Liver (tissue), 9 donors: ENCODE data around the gene CSF3R. TPM values are rescaled to one million over a fixed set of nuclear protein-coding genes. Genes with fewer than 3 reads are reported as not detected.
A peak's percentile ranks its signal among the peaks of the same experiment; 100 is the strongest.

Experiments
- DNase-seq: peaks from one replicate; pipeline ENCODE4 v3.0.0-alpha.2; 2017; ENCODE audit warnings: low spot score
- H3K27ac ChIP-seq, 2 donors: one replicate each; pipeline ENCODE4 v1.7.0; 2013; ENCODE audit warnings: inconsistent platforms in 2 of 2, low read length in 2 of 2, control low read depth in 1 of 2, low read depth in 1 of 2, mild to moderate bottlenecking in 1 of 2
- H3K27me3 ChIP-seq, 4 donors: one replicate each; pipeline versions ENCODE4 v1.6.1 to v1.7.0; 2013; ENCODE audit warnings: low read length in 3 of 4, inconsistent platforms in 1 of 4, mild to moderate bottlenecking in 1 of 4, moderate library complexity in 1 of 4; ENCODE audit not compliant: control insufficient read depth in 4 of 4, insufficient read depth in 4 of 4
- H3K36me3 ChIP-seq, 4 donors: one replicate each; pipeline versions ENCODE4 v1.6.1 to v1.7.0; 2013; ENCODE audit warnings: low read length in 3 of 4, mild to moderate bottlenecking in 3 of 4, low read depth in 1 of 4, moderate library complexity in 1 of 4; ENCODE audit not compliant: control insufficient read depth in 4 of 4, insufficient read depth in 3 of 4
- H3K4me1 ChIP-seq, 4 donors: one replicate each; pipeline versions ENCODE4 v1.6.1 to v1.7.0; 2013; ENCODE audit warnings: low read length in 3 of 4, mild to moderate bottlenecking in 3 of 4, moderate library complexity in 1 of 4; ENCODE audit not compliant: control insufficient read depth in 4 of 4, insufficient read depth in 4 of 4
- H3K4me3 ChIP-seq, 3 donors: one replicate each; pipeline versions ENCODE4 v1.6.1 to v1.7.0; 2013; ENCODE audit warnings: low read length in 3 of 3, control low read depth in 1 of 3, low read depth in 1 of 3, mild to moderate bottlenecking in 1 of 3
- H3K9ac ChIP-seq, 2 donors: one replicate each; pipeline ENCODE4 v1.7.0; 2013; ENCODE audit warnings: low read length in 2 of 2, mild to moderate bottlenecking in 2 of 2, moderate library complexity in 2 of 2, control low read depth in 1 of 2, low read depth in 1 of 2
- H3K9me3 ChIP-seq, 4 donors: one replicate each; pipeline versions ENCODE4 v1.6.1 to v1.7.0; 2013; ENCODE audit warnings: low read length in 3 of 4; ENCODE audit not compliant: control insufficient read depth in 4 of 4
- EGR1 ChIP-seq, 2 donors: IDR thresholded peaks; 2 replicates each; pipeline ENCODE4 v1.6.1; 2016 to 2018; ENCODE audit warnings: antibody characterized with exemption in 2 of 2, low read depth in 2 of 2
- FOXA1 ChIP-seq: IDR thresholded peaks from 2 replicates; pipeline ENCODE4 v1.6.1; 2016; ENCODE audit warnings: antibody characterized with exemption
- FOXA2 ChIP-seq: IDR thresholded peaks from 2 replicates; pipeline ENCODE4 v1.6.1; 2016; ENCODE audit warnings: antibody characterized with exemption
- GABPA ChIP-seq, 2 donors: IDR thresholded peaks in 1 of 2; conservative IDR thresholded peaks in 1 of 2; 2 replicates each; pipeline ENCODE4 v1.6.1; 2016; ENCODE audit warnings: antibody characterized with exemption in 2 of 2, mild to moderate bottlenecking in 1 of 2, moderate library complexity in 1 of 2
- HNF4A ChIP-seq, 2 donors: conservative IDR thresholded peaks; 2 replicates each; pipeline ENCODE4 v1.6.1; 2016; ENCODE audit warnings: antibody characterized with exemption in 2 of 2, mild to moderate bottlenecking in 2 of 2
- HNF4G ChIP-seq: IDR thresholded peaks from 2 replicates; pipeline ENCODE4 v1.6.1; 2016; ENCODE audit warnings: antibody characterized with exemption
- JUND ChIP-seq, 2 donors: IDR thresholded peaks; 2 replicates each; pipeline ENCODE4 v1.6.1; 2016; ENCODE audit warnings: antibody characterized with exemption in 2 of 2
- NR2F2 ChIP-seq: IDR thresholded peaks from 2 replicates; pipeline ENCODE4 v1.6.1; 2016; ENCODE audit warnings: antibody characterized with exemption
- RAD21 ChIP-seq, 2 donors: IDR thresholded peaks; 2 replicates each; pipeline ENCODE4 v1.6.1; 2016; ENCODE audit warnings: antibody characterized with exemption in 2 of 2, mild to moderate bottlenecking in 2 of 2
- RXRA ChIP-seq, 2 donors: IDR thresholded peaks; 2 replicates each; pipeline ENCODE4 v1.6.1; 2017 to 2018; ENCODE audit warnings: antibody characterized with exemption in 2 of 2, mild to moderate bottlenecking in 1 of 2
- SP1 ChIP-seq: IDR thresholded peaks from 2 replicates; pipeline ENCODE4 v1.6.1; 2018; ENCODE audit warnings: antibody characterized with exemption, mild to moderate bottlenecking
- TAF1 ChIP-seq: conservative IDR thresholded peaks from 2 replicates; pipeline ENCODE4 v1.6.1; 2016; ENCODE audit warnings: antibody characterized with exemption, mild to moderate bottlenecking
- YY1 ChIP-seq: IDR thresholded peaks from 2 replicates; pipeline ENCODE4 v1.6.1; 2016; ENCODE audit warnings: antibody characterized with exemption, mild to moderate bottlenecking
- WGBS: extraction: QIAGEN DNeasy Blood & Tissue Kit; methylation state at CpG from one replicate; pipeline ENCODE4 v1.1.7; 2013; 5-methylcytosine and 5-hydroxymethylcytosine counted together
- polyA plus RNA-seq, 2 donors: library from polyadenylated mRNA; stranded (reverse) in 1 of 2; unstranded in 1 of 2; fragments of 200-250 nt in 1 of 2; fragments of >200 nt in 1 of 2; fragmentation: Nextera tagmentation in 1 of 2; extraction: Ambion mirVana in 1 of 2; gene quantifications; one replicate each; pipeline versions ENCODE4 v1.2.1 to v1.2.3, GENCODE V29; 2013 to 2015
- total RNA-seq, 2 donors: library from RNA; depleted of rRNA; stranded (reverse); fragments of >200 nt; gene quantifications; one replicate each; pipeline ENCODE4 v1.2.3, GENCODE V29; 2014
- TF ChIP-seq, protein P1 (sequence below): IDR thresholded peaks from 2 replicates; pipeline ENCODE4 v1.6.1; 2016; ENCODE audit warnings: antibody characterized with exemption
- TF ChIP-seq, protein P2 (sequence below): IDR thresholded peaks from 2 replicates; pipeline ENCODE4 v1.6.1; 2016; ENCODE audit warnings: antibody characterized with exemption
- TF ChIP-seq, protein P3 (sequence below): fragments of 150-350 bp; IDR thresholded peaks from 2 replicates; pipeline ENCODE4 v1.5.1; 2017; ENCODE audit warnings: improper control_type of control experiment, low read depth, low read length; ENCODE audit not compliant: missing input control
- TF ChIP-seq, protein P4 (sequence below): IDR thresholded peaks from 2 replicates; pipeline ENCODE4 v1.6.1; 2016; ENCODE audit warnings: antibody characterized with exemption, mild to moderate bottlenecking
- TF ChIP-seq, protein P5 (sequence below): IDR thresholded peaks from 2 replicates; pipeline ENCODE4 v1.6.1; 2016; ENCODE audit warnings: antibody characterized with exemption
- donor health status: healthy.
- donor health status: healthy.
- donor health status: healthy.
- donor health status: healthy.
- donor health status: healthy.

The CSF3R gene
- total and polyA plus RNA-seq, 4 donors: 6.7 to 81.3 (median 15.9) TPM

DNA sequence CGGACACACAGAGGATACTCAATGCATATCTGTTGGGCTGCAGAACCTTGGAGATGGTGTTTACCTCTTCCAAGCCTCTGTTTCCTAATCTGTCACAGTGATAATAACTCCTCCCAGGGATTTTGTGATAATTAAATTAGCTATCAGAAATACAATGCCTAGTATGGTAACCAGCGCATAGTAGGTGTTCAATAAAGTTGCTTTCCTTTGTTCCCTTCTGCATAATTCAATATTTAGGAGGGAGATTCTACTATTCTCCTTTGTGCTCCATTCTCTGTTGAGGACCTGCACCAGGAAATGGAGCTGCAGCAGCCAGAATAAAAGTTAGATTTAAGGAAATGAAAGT, 3.4 kb upstream of the CSF3R start:
- 77% methylated on average over 2 of the region's 2 CpGs for WGBS
- H3K27ac ChIP-seq: peak overlapping the region; percentile 84 to 89

DNA sequence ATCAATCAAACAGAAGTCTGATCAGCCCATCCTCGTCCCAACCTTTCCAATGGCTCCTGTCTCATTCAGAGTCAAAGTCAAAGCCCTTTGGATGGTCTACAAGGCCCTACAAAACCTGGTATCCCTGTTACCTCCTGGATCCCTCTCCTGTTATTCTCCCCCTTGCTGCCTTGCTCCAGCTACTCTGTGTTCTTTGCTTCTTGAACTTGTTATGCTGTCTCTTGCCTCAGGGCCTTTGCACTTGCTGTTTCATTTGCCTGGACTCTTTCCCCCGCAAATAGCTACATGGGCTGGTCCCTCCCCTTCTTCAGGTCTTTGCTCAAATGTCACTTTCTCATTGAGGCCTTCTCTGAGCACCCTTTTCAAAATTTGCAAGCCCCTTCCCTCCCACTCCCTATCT, 1.4 kb upstream of the CSF3R start:
- Histone ChIP-seq H3K9me3 (no peaks in the 10 kb centered on the region), H3K4me3 (no peak overlapping the region), H3K27ac (no peak overlapping the region), H3K27me3 (no peaks in the 10 kb centered on the region), H3K4me1 (peaks cover 3 to 16% (median 9%) of the 10 kb centered on the region in 4 donors), H3K9ac (no peak overlapping the region), H3K36me3 (no peaks in the 10 kb centered on the region)
- TF ChIP-seq, protein P1, sequence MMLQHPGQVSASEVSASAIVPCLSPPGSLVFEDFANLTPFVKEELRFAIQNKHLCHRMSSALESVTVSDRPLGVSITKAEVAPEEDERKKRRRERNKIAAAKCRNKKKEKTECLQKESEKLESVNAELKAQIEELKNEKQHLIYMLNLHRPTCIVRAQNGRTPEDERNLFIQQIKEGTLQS: no peak
- TF ChIP-seq YY1 (no peak), NR2F2 (no peak), TAF1 (no peak), RXRA (IDR thresholded peaks at IDR 0.05) (no peak), SP1 (no peak), JUND (IDR thresholded peaks at IDR 0.05) (no peak), FOXA2 (no peak)
- TF ChIP-seq, protein P2, sequence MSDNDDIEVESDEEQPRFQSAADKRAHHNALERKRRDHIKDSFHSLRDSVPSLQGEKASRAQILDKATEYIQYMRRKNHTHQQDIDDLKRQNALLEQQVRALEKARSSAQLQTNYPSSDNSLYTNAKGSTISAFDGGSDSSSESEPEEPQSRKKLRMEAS: no peak
- WGBS: 90% methylated on average over 2 of the region's 2 CpGs
- no peak for DNase-seq

More for the DNA sequence above, 3.4 kb upstream of the CSF3R start:
- TF ChIP-seq RAD21 (IDR thresholded peaks at IDR 0.05) (no peak), FOXA1 (no peak), HNF4A (conservative IDR thresholded peaks at IDR 0.05) (no peak), JUND (IDR thresholded peaks at IDR 0.05) (no peak), NR2F2 (no peak), EGR1 (IDR thresholded peaks at IDR 0.05; ENCODE audit: low read depth in 2 of 2) (no peak), SP1 (no peak), HNF4G (no peak), RXRA (IDR thresholded peaks at IDR 0.05) (no peak), TAF1 (no peak), GABPA (IDR thresholded peaks at IDR 0.05 in 1 of 2, conservative IDR thresholded peaks at IDR 0.05 in 1 of 2) (no peak), FOXA2 (no peak)
- TF ChIP-seq, protein P3, sequence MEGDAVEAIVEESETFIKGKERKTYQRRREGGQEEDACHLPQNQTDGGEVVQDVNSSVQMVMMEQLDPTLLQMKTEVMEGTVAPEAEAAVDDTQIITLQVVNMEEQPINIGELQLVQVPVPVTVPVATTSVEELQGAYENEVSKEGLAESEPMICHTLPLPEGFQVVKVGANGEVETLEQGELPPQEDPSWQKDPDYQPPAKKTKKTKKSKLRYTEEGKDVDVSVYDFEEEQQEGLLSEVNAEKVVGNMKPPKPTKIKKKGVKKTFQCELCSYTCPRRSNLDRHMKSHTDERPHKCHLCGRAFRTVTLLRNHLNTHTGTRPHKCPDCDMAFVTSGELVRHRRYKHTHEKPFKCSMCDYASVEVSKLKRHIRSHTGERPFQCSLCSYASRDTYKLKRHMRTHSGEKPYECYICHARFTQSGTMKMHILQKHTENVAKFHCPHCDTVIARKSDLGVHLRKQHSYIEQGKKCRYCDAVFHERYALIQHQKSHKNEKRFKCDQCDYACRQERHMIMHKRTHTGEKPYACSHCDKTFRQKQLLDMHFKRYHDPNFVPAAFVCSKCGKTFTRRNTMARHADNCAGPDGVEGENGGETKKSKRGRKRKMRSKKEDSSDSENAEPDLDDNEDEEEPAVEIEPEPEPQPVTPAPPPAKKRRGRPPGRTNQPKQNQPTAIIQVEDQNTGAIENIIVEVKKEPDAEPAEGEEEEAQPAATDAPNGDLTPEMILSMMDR: no peak
- TF ChIP-seq, protein P4, sequence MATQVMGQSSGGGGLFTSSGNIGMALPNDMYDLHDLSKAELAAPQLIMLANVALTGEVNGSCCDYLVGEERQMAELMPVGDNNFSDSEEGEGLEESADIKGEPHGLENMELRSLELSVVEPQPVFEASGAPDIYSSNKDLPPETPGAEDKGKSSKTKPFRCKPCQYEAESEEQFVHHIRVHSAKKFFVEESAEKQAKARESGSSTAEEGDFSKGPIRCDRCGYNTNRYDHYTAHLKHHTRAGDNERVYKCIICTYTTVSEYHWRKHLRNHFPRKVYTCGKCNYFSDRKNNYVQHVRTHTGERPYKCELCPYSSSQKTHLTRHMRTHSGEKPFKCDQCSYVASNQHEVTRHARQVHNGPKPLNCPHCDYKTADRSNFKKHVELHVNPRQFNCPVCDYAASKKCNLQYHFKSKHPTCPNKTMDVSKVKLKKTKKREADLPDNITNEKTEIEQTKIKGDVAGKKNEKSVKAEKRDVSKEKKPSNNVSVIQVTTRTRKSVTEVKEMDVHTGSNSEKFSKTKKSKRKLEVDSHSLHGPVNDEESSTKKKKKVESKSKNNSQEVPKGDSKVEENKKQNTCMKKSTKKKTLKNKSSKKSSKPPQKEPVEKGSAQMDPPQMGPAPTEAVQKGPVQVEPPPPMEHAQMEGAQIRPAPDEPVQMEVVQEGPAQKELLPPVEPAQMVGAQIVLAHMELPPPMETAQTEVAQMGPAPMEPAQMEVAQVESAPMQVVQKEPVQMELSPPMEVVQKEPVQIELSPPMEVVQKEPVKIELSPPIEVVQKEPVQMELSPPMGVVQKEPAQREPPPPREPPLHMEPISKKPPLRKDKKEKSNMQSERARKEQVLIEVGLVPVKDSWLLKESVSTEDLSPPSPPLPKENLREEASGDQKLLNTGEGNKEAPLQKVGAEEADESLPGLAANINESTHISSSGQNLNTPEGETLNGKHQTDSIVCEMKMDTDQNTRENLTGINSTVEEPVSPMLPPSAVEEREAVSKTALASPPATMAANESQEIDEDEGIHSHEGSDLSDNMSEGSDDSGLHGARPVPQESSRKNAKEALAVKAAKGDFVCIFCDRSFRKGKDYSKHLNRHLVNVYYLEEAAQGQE: no peak
- TF ChIP-seq, protein P1: no peak
- TF ChIP-seq, protein P2: no peak
- TF ChIP-seq, protein P5, sequence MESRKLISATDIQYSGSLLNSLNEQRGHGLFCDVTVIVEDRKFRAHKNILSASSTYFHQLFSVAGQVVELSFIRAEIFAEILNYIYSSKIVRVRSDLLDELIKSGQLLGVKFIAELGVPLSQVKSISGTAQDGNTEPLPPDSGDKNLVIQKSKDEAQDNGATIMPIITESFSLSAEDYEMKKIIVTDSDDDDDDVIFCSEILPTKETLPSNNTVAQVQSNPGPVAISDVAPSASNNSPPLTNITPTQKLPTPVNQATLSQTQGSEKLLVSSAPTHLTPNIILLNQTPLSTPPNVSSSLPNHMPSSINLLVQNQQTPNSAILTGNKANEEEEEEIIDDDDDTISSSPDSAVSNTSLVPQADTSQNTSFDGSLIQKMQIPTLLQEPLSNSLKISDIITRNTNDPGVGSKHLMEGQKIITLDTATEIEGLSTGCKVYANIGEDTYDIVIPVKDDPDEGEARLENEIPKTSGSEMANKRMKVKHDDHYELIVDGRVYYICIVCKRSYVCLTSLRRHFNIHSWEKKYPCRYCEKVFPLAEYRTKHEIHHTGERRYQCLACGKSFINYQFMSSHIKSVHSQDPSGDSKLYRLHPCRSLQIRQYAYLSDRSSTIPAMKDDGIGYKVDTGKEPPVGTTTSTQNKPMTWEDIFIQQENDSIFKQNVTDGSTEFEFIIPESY: no peak
- Histone ChIP-seq H3K27me3 (no peaks in the 10 kb centered on the region), H3K4me1 (peaks cover 3 to 16% (median 9%) of the 10 kb centered on the region in 4 donors), H3K36me3 (no peaks in the 10 kb centered on the region), H3K4me3 (no peak overlapping the region), H3K9me3 (no peaks in the 10 kb centered on the region), H3K9ac (no peak overlapping the region)
- DNase-seq: no peak
